ENCODE measurements around the gene FBXO3. TPM values are rescaled to one million over a fixed set of nuclear protein-coding genes. Genes with fewer than 3 reads are reported as not detected.
"Not testable (repeated sequence)": the region's sequence is repeated elsewhere in the genome, so short reads cannot be mapped to it uniquely, and the experiment has no call there.

The FBXO3 gene
- total and polyA plus RNA-seq, 9 of the 15 experiments (the other 6 are each of a cell fraction or from before 2014, with no cell fraction given), result 11.6 to 59.3 (median 29.2) TPM

- H3K4me1 ChIP-seq (replicated peaks in 1 of 2; ENCODE audit: control insufficient read depth in 2 of 2, insufficient read depth in 2 of 2, low read length in 2 of 2); FAIRE-seq; H3K36me3 ChIP-seq (ENCODE audit: control insufficient read depth, insufficient read depth, low read length); ATAC-seq; POLR2A ChIA-PET; H3K9me1 ChIP-seq (ENCODE audit: control insufficient read depth, insufficient read depth, low read length); H3K27ac ChIP-seq (ENCODE audit: extremely low read depth, low read depth, low read length); H3K4me2 ChIP-seq (ENCODE audit: insufficient read depth, low read length); H3K4me3 ChIP-seq; H4K20me1 ChIP-seq (replicated peaks; ENCODE audit: control insufficient read depth, insufficient read depth, low read length); H3K79me2 ChIP-seq (ENCODE audit: control insufficient read depth, insufficient read depth, low read length); H3K9ac ChIP-seq (ENCODE audit: insufficient read depth in 1 of 2, low read depth in 2 of 2, low read length in 2 of 2); DNase-seq (ENCODE audit: extremely low read depth in 1 of 4, low spot score in 3 of 4); H3K9me3 ChIP-seq (replicated peaks; ENCODE audit: control insufficient read depth, insufficient read depth, low read depth, low read length); H2AFZ ChIP-seq (ENCODE audit: low read depth, low read length); intact Hi-C loops (cut with micrococcal nuclease); CTCF ChIA-PET (ENCODE audit: low intra/inter-chr PET ratio); BruUV-seq (replicated peaks): not testable (repeated sequence)
- WGBS (ENCODE audit: insufficient coverage, low coverage, missing lambda C conversion rate), result 2% methylated on average over 3 of the region's 3 CpGs
- peaks cover 45 to 52% of the 10 kb centered on the region in 2 experiments for H3K27me3 ChIP-seq (ENCODE audit: control insufficient read depth in 2 of 2, insufficient read depth in 2 of 2, low read length in 2 of 2)
- in situ Hi-C loops (cut with MboI), result loop anchor here (10.0 to 25.0 kb wide), 2 partner anchors 458 to 664 kb away; no protein-coding TSS in a partner anchor
Observed at GRCh38 chr11:33822981-33823380, 48.7 kb upstream of the FBXO3 start.

GRCh38 chr11:33819278-33820035 is 45.1 kb upstream of the FBXO3 start:
- CTCF ChIA-PET (ENCODE audit: low intra/inter-chr PET ratio), result no interaction called here
- ATAC-seq (no peak), DNase-seq (ENCODE audit: extremely low read depth in 1 of 4, low spot score in 3 of 4) (no peak), FAIRE-seq (no peak)
- no peak overlapping the region for H3K27ac ChIP-seq (ENCODE audit: extremely low read depth, low read depth, low read length)
- intact Hi-C loops (cut with micrococcal nuclease) (no loop called here), in situ Hi-C loops (cut with MboI) (loop anchor here (10.0 to 25.0 kb wide), 2 partner anchors 455 to 668 kb away; no protein-coding TSS in a partner anchor)
- no peak overlapping the region for H3K4me2 ChIP-seq (ENCODE audit: insufficient read depth, low read length)
- H3K79me2 ChIP-seq (ENCODE audit: control insufficient read depth, insufficient read depth, low read length), result no peaks in the 10 kb centered on the region
- no peaks in the 10 kb centered on the region for H3K9me3 ChIP-seq (replicated peaks; ENCODE audit: control insufficient read depth, insufficient read depth, low read depth, low read length)
- H3K4me3 ChIP-seq, result no peak overlapping the region
- H3K4me1 ChIP-seq (replicated peaks in 1 of 2; ENCODE audit: control insufficient read depth in 2 of 2, insufficient read depth in 2 of 2, low read length in 2 of 2), result no peaks in the 10 kb centered on the region
- no peak overlapping the region for H2AFZ ChIP-seq (ENCODE audit: low read depth, low read length)
- no peak for TF ChIP-seq KDM2B (CRISPR knock-in tag; IDR thresholded peaks at IDR 0.05)
- no peak for TF ChIP-seq C11orf30 (IDR thresholded peaks at IDR 0.05; ENCODE audit: low read depth)
- no peak for TF ChIP-seq ZNF140 (CRISPR knock-in tag; IDR thresholded peaks at IDR 0.05)
- no peak for TF ChIP-seq POLR2H (tag; IDR thresholded peaks at IDR 0.05; ENCODE audit: low read depth)
- no TSS peak for BruUV-seq (replicated peaks)
- H3K9me1 ChIP-seq (ENCODE audit: control insufficient read depth, insufficient read depth, low read length), result no peaks in the 10 kb centered on the region
- peaks cover 7% of the 10 kb centered on the region for H4K20me1 ChIP-seq (replicated peaks; ENCODE audit: control insufficient read depth, insufficient read depth, low read length)
- peaks cover 35 to 64% of the 10 kb centered on the region in 2 experiments for H3K27me3 ChIP-seq (ENCODE audit: control insufficient read depth in 2 of 2, insufficient read depth in 2 of 2, low read length in 2 of 2)
- 0% methylated on average over 16 of the region's 16 CpGs for WGBS (ENCODE audit: insufficient coverage, low coverage, missing lambda C conversion rate)
- no peaks in the 10 kb centered on the region for H3K36me3 ChIP-seq (ENCODE audit: control insufficient read depth, insufficient read depth, low read length)
- POLR2A ChIA-PET, result interaction anchor here (1.5 kb wide), 1 partner anchor 10 kb away, joined by 3 read pairs; no protein-coding TSS in a partner anchor
- H3K9ac ChIP-seq (ENCODE audit: insufficient read depth in 1 of 2, low read depth in 2 of 2, low read length in 2 of 2), result peak overlapping the region in 1 of 2 experiments; percentile 28; a peak in 2 of 4 replicates
